Stimulated activated CD8-positive, alpha-beta memory T cell treated with anti-CD3 and anti-CD28 coated beads, Interleukin-15, amount 100 ng/mL, for 24 hours (primary cell): ENCODE results near the gene CHPT1.

Experiments
- DNase-seq: peaks from one replicate; pipeline ENCODE4 v3.0.0-alpha.2; 2020; ENCODE audit warnings: low read depth

CHPT1 gene

GRCh38 chr12:101763246-101763931, 65.9 kb downstream of the CHPT1 start:
- DNase-seq, result no peak

- DNase-seq, result no peak
Observed at GRCh38 chr12:101764051-101764792, 66.8 kb downstream of the CHPT1 start.

GRCh38 chr12:101767537-101767936, 70.1 kb downstream of the CHPT1 start:
- no peak for DNase-seq

GRCh38 chr12:101768781-101769180, 71.3 kb downstream of the CHPT1 start:
- DNase-seq, result no peak

- DNase-seq, result no peak
Observed at GRCh38 chr12:101769865-101770264, 72.4 kb downstream of the CHPT1 start.

- DNase-seq, result no peak
Observed at GRCh38 chr12:101772012-101772775, 74.8 kb downstream of the CHPT1 start.

GRCh38 chr12:101773650-101774162, 76.3 kb downstream of the CHPT1 start:
- no peak for DNase-seq

- no peak for DNase-seq
Observed at GRCh38 chr12:101775816-101776215, 78.4 kb downstream of the CHPT1 start.

- no peak for DNase-seq
Observed at GRCh38 chr12:101777485-101777884, 80.0 kb downstream of the CHPT1 start.

GRCh38 chr12:101777978-101778377, 80.5 kb downstream of the CHPT1 start:
- no peak for DNase-seq
